ENCODE results near the gene MYCBP2.

DNA sequence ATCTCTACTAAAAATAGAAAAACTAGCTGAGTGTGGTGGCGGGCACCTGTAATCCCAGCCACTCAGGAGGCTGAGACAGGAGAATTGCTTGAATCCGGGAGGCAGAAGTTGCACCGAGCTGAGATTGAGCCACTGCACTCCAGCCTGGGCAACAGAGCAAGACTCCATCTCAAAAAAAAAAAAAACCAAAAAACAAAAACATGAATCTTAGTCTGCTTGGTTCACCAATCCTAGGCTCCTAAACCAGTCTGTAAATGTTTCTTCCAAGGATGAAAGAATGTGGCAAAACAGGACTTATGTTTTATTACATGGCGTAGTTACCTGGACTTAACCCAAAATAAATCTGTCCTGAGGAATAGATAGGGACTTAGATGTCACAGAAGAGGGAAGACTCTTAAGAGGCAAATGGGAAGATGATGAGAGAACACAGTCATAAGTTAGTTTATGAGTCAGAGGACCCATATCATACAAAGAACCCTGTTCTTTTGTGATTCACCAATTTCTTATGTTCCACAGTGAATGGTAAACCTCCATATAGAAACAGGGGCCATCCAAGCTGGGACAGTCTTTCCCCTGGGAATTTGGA is 293.1 kb downstream of the MYCBP2 start:
- TF ChIP-seq CTCF (conservative IDR thresholded peaks at IDR 0.05; ENCODE audit: low read depth, low read length) (no peak), EZH2 (IDR thresholded peaks at IDR 0.05; ENCODE audit: borderline replicate concordance, low read depth, low read length, poor library complexity, severe bottlenecking) (no peak)
